Endothelial cell of hepatic sinusoid (primary cell): Measurements from ENCODE around the gene CALN1.
"Not testable (repeated sequence)": the region's sequence is repeated elsewhere in the genome, so short reads cannot be mapped to it uniquely, and the experiment has no call there.

Experiments used
- in situ Hi-C: cut with HindIII; loops from 2 replicates; pipeline ENCODE4 v1.10.0; 2017; ENCODE audit warnings: low sequenced_read_pairs

The CALN1 gene

GRCh38 chr7:72211175-72211574 lies 201.0 kb downstream of the CALN1 start:
- in situ Hi-C loops = no loop called here

DNA sequence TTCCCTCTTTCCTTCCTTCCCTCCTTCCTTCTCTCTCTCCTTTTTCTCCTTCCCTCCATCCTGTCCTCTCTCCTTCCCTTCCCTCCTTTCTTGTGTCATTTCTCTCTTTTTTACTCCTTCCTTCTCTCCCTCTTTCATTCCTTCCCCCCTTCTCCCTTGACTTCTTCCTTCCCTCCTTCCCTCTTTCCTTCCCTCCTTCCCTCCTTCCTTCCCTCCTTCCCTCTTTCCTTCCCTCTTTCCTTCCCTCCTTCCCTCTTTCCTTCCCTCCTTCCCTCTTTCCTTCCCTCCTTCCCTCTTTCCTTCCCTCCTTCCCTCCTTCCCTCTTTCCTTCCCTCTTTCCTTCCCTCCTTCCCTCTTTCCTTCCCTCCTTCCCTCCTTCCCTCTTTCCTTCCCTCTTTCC lies 203.1 kb downstream of the CALN1 start:
- in situ Hi-C loops = not testable (repeated sequence)

GRCh38 chr7:72196176-72196575 lies 216.0 kb downstream of the CALN1 start:
- in situ Hi-C loops = no loop called here

DNA sequence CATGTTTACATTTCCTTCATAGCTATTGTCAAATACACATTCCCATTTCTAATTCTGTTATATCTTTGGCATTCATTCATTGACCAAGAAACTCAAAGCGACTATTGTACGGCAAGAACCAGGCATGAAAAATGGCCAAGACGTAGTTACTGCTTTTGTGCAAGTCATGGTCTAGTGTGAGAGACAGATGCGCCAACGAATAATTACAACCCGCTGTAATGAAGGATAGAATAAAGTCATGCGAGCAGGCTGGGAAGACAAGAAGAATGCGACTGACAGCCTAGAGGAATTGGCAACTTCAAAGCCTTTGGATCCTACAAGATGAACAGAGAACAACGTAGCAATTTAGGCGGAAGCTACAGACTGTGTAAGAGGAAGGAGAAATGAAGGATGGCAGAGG lies 221.2 kb downstream of the CALN1 start:
- in situ Hi-C loops = no loop called here

GRCh38 chr7:72190146-72190545 lies 222.0 kb downstream of the CALN1 start:
- in situ Hi-C loops = no loop called here

GRCh38 chr7:72187179-72187578 lies 225.0 kb downstream of the CALN1 start:
- in situ Hi-C loops = no loop called here

- in situ Hi-C loops = no loop called here
Observed at GRCh38 chr7:72183835-72184234, 228.3 kb downstream of the CALN1 start.

GRCh38 chr7:72182036-72182435 lies 230.1 kb downstream of the CALN1 start:
- in situ Hi-C loops = no loop called here

DNA sequence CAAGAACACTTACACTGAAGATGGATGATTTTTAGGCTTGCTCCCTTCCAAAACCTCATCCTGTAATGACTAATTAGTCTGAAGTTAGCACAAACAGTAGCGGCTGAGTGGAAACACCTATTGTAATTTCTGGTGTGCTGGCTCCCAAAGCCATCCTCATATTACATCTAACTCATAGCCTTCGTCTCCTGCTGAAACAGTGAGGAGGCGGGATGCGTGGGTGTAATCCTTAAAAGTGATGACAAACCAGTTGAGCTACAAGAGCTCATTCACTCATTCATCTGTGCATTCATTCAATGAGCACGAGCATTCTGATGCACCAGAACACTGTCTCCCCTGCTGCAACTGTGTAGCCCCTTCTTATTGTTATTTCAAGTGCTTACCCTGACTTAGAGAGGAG lies 235.3 kb downstream of the CALN1 start:
- in situ Hi-C loops = no loop called here

DNA sequence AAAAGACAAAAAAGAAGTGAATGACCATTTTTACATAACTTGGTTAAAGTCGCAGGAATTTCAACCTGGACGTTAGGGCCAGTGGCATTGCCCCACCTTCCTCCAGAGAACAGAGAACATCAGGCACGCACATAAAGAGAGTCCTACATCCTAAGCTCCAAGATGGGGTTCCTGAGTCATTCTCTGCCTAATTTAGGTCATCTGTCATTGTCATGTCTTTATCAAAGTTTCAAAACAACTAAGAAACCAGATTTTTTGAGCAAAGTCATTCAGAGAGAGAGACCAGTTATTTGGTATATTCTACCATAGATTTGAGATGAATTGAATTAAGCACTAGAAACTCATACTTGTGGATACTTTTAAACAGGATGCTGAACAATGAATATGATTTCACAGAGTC lies 241.7 kb downstream of the CALN1 start:
- in situ Hi-C loops = no loop called here

GRCh38 chr7:72163271-72163670 lies 248.9 kb downstream of the CALN1 start:
- in situ Hi-C loops = no loop called here

- in situ Hi-C loops = no loop called here
Observed at GRCh38 chr7:72161534-72161933, 250.6 kb downstream of the CALN1 start.

DNA sequence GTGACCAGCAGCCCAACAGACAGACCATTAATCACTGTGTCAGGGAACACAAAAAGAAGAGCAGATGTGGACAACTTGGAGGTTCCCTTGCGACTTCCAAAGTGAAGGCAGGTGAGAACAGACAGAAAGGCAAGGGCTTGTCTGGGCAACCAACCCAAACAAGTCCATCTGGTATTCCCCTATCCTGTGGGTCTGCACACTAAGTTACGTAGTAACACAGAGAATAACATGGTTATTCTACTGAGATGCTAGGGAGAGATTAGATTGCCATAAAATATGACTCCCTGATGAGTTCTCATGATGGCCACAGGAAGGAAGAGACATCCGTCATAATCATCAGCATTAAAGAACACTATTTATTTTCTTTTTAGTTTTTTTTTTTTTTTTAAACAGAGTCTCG lies 252.2 kb downstream of the CALN1 start:
- in situ Hi-C loops = no loop called here

DNA sequence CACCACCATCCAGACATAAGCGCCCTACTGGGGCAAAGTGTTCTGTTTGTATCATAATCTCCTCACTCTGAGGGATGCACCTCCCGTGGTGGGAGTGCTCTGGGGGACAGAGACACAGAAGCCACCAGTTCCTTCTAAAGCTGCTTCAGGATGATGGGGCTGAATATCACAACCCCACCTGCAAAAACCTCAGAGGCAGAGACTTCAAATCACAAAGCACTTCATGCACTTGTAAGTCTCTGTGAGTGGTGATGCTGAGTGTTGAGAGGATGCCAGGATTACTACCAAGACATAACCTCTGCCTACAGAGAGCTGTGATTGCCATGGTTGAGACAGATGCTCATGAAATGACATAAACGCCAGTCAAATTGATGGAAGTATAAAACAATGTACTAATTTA lies 255.5 kb downstream of the CALN1 start:
- in situ Hi-C loops = no loop called here

- in situ Hi-C loops = no loop called here
Observed at GRCh38 chr7:72153132-72153512, 259.0 kb downstream of the CALN1 start.

DNA sequence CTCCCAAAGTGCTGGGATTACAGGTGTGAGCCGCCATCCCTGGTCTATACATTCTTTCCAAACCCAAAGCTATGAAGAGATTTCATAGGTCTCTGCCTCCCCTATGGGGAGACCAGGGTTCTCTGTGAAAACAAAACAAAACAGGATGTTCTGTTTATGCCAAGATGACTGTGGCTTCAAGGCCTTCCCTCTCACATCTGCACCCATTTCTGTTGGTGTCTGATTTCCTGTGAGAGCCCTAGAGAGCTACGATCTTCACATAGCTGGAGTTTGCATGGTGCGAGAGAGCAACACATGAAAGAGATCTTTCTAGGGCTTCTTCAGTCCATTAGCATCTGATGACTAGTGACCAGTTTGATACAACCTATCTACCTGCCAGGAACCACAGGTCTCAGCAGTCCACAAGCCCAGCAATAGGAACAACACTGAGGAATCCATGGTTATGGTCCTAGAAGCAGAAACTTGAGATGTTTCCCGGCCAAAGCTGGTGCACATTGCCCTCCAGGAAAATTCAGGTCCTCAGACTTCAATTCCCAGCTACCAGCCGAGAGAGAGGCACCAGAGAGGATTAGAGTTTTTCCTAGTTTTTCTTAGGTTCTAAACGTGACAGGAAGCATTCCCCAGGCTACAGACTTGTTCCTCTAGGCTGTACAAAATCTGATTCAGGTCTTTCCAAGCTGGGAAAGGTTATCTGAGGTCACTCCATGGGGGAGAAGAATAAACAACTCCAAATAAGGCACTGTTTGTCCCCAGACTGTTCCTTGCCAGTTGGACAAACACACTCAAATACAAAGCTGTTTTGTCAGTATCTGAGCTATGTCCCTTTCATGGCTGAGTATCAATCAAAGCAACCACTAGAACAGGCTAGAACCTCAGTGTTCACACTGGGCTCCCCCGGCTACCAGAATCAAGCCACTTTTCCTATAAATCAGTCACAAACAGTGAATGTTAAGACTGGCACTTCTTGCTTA lies 259.7 kb downstream of the CALN1 start:
- in situ Hi-C loops = no loop called here

DNA sequence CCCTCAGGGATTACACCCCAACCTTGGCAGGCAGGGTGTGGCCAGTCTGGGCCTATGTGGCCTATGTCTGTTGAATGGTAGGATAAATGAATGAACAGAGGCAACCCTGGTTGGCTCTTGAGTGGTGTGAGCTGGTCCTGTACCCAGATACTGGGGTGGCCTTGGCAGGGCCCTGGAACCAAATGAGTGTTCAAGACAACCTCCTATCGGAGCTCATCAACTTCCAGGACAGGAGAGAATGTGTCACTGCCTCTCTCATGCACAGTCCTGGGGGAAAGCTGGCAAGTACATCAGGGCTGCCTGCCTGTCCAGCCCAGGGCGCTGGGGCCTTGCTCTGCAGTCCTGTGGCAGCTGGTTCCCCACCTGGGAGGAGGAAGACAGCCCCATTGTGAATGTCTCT lies 271.6 kb downstream of the CALN1 start:
- in situ Hi-C loops = no loop called here

GRCh38 chr7:72127136-72127535 lies 285.0 kb downstream of the CALN1 start:
- in situ Hi-C loops = no loop called here

DNA sequence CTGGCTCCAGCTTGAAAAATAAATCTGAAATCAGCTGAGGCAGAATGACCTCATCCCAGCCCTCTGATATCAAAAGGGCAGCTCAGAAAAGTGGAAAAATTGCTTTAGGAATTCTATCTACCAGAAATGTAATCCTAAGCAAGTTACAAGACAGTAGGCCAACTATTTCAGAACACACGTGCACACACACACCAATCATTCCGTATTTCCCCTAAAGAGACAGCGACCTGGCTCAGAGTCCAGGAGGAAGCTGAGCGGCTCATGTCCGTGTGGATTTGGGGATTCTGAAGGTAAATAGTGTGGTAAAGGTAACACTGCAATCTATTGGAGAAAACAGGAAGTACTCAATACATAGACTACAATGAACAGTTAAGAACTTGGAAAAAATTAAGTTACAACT lies 288.2 kb downstream of the CALN1 start:
- in situ Hi-C loops = no loop called here

DNA sequence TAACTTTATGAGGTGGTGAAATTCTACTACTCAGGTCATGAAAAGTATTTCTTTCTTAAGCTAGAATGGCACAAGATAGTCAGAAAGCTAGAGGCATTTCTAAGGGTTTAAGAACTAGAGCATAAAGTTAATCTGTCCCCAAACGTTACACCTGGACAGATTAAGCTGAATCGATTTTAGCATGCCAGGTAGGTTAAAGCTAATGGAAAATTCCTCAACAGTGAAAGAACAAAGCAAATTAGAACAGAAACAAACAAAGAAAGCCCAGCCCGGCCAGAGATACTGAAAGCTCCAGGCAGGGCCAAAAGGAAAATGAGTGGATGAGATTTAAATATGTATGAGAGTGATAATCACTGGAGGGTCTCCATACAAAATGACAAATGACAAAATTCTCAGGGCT lies 293.8 kb downstream of the CALN1 start:
- in situ Hi-C loops = no loop called here

DNA sequence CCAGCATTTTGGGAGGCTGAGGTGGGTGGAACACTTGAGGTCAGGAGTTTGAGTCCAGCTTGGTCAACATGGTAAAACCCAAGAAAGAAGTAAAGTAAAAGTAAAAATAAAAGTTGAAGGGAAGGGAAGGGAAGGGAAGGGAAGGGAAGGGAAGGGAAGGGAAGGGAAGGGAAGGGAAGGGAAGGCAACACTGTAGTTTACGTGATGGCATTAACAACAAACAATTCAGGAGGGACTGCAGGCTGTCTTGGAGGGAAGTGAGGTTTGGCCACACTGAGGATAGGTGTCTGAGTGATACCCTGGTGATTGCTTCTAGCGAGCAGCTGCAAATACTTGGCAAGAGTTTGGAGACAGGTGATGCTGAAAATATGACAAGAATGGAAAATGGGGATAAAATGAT lies 298.0 kb downstream of the CALN1 start:
- in situ Hi-C loops = no loop called here

DNA sequence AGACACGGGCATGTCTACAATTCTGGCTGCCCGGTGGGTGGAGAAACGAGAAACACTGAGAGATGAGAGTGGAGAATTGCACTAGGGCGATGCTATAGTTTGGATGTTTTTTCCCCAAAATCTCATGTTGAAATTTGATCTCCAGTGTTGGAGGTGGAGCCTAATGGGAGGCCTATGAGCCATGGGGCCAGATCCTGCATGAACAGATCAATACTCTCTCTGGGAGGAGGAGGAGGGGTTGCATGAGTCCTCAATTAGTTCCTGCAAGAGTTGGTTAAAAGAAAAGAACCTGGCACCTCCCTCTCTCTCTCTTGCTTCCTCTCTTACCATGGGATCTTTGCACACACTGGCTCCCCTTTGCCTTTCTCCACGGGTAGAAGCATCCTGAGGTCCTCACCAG lies 299.1 kb downstream of the CALN1 start:
- in situ Hi-C loops = no loop called here

DNA sequence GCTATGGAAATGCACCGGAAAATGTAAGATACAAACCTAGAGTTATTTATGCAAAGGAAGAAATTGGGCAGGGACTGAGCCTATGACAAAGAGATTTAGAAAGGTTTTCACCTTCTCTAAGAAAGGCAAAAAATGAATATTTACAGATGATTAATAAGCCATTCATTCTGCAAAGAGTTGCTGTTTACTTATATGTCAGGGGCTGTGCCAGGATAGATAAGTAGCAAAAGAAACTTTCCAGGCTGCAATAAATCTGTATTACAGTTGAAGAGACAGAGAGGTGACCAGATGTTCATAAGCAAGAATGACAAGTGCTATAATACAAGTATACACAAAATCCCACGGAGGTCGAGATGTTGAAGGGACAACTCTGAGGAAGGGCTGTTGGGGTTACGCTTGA lies 299.6 kb downstream of the CALN1 start:
- in situ Hi-C loops = no loop called here
